Stimulated activated CD4-positive, alpha-beta T cell treated with anti-CD3 and anti-CD28 coated beads, Interleukin-1b, Interleukin-23, amount 100 ng/mL, for 4 hours (primary cell): Measurements from ENCODE around the gene C2orf72.
"Not testable (repeated sequence)": the region's sequence is repeated elsewhere in the genome, so short reads cannot be mapped to it uniquely, and the experiment has no call there.

Experiments
- DNase-seq, 2 donors: peaks; one replicate each; pipeline ENCODE4 v3.0.0-alpha.2; 2020; ENCODE audit warnings: low read depth in 2 of 2

The C2orf72 gene

DNA sequence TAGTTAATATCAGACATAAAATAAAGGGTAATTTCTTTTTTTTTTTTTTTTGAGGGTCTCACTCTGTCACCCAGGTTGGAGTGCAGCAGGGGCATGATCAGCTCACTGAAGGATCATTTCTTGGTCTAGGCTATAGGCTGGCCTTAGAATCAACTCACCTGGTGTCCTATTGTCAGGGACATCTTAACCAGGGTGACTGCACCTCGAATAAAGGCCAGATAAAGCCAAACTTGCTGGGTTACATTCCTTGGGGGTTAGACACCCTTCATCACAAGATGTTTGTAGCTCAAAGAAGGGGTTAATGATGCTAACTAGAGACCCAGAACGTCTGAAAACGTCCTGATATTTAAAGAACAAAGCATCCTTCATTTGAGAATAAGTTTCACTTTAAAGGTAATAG, 23.5 kb upstream of the C2orf72 start:
- no peak for DNase-seq

DNA sequence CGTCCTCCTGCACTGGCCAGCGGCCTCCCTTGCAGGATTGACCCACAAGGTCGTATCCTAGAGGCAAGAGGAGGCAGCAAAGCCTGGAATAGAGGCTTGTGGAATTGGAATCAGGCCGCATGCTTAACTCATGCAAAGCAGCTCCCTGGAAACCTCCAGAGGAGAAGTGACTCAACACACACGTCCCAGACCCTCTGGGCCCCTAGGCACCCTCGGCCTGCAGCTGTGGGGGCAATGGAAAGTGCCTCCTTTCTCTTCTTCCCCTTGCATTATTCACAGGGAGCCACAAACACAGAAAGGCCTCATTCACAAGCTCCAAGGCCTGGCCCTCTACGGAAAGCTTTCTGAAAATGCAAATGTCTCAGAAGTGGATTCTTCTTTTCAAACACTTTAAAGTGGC, 21.8 kb upstream of the C2orf72 start:
- no peak for DNase-seq

DNA sequence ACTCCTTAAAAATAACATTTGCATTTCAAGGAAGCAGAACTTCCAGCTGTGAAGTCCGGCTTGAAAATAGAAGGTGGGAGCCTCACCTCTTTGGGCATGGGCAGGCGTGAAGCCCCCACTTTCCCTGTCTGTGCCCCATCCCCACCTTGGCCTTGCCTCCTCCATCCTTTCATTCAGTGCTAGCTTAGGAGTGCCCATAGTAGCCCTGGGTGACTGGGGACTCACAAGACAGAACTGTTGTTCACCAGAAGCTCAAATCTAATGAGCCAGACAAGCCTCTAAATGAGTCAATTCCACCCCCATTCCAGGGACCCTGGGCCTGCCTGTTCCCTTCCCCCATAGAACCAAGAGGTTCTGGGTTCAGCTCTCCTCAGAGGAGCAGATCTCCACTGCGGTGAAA, 21.4 kb upstream of the C2orf72 start:
- no peak for DNase-seq

DNA sequence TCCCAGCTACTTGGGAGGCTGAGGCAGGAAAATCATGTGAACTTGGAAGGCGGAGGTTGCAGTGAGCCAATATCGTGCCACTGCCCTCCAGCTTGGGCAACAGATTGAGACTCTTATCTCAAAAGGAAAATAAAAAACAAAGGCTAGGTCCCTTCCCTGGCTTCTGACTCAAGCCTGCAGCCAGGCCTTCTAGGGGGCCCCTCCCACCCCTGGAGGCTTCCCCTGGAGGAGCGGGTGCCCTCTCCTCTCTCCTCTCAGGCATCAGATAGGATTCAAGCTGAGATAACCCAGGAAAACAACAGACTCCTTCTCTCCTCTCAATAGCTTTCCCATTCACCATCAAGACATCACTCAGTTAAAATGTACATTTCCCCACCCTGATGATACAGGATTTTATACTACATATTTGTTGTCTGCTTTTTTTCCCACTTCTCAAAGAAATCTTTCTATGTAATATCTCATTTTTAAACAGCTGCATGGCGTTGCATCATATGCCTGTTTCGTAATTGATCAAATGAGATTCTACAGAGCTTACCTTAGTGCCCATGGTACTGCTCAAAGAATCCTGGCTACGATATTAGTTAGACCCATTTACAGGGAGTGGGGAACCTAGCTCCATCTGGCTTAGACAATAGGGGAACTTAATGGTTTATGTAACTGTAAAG, 20.6 kb upstream of the C2orf72 start:
- no peak for DNase-seq

- no peak for DNase-seq
Observed at GRCh38 chr2:231017231-231017598, 20.1 kb upstream of the C2orf72 start.

- no peak for DNase-seq
Observed at GRCh38 chr2:231018184-231018583, 19.1 kb upstream of the C2orf72 start.

DNA sequence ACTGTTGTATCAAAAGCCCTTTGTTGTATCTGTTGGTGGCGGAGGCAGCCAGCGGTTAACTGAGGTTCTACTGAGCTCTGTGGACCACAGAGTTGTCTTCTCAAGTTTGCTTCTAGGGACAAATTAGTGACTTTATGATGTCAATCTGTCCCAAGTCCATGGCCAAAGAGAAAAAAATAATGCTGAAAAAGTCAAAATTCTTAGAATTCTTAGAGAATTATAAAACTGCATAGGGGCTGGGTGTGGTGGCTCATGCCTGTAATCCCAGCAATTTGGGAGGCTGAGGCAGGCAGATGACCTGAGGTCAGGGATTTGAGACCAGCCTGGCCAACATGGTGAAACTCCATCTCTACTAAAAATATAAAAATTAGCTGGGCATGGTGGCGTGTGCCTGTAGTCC, 12.3 kb upstream of the C2orf72 start:
- not testable (repeated sequence) for DNase-seq

- no peak for DNase-seq
Observed at GRCh38 chr2:231028889-231029288, 8.4 kb upstream of the C2orf72 start.

DNA sequence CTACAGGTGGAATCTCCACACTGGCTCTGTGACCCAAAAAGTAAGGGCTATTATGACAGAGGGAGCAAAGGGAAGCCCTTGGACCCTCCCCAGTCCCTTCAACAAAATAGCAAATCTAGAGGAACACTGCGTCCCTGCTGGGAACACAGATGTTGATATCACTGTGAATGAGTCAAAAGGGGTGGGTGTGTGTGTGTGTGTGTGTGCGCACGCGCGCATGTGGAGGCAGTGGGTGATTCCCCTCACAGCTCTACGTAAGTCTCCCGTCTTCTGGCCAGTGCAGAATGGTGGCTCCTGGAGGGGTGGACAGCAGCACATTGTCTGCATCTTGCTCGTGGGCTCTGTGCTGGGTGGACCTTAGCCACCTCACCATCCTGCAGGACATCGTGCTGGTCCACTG, 7.8 kb upstream of the C2orf72 start:
- DNase-seq: no peak

DNA sequence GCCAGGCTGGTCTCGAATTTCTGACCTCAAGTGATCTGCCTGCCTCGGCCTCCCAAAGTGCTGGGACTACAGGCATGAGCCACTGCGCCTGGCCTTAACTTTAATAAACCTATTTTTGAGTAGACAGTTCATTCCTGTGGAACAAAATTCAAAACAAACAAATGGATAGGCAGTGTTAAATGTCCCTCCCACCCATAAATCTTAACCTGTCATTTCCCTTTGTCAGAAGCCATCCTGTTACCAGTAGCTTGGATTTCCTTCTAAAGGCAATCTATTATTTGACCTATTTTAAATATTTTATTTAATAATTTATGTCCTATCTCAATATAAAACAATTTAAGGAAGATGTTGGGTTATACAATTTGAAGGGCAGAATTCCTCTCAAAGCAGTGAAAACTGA, 6.6 kb upstream of the C2orf72 start:
- no peak for DNase-seq

DNA sequence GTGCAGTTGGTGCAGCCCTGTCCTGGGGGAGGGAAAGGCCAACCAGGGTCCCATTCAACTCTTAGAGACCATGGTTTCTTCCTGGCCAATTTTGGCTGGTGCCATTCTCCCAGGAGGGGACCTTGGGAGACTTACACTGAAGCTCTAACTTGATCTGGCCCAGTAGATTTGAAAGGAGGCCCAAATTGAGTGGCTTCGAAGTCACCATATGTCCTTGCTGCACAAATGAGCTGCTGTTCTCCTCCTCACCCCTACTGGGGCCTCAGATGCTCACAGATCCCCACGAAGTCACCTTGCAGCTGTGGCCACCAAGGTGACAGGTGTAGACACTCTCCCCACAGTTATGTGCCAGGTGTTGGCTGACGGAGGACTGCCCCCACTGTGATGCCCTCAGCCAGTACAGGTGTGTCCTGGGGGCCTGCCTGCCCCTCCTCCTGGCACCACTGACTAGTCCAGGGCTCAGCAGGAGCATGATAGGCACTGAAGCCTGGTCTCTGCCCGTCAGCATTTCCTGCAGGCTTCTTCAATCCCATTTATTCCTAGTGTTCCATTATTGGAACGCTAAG, 4.7 kb upstream of the C2orf72 start:
- DNase-seq: no peak

DNA sequence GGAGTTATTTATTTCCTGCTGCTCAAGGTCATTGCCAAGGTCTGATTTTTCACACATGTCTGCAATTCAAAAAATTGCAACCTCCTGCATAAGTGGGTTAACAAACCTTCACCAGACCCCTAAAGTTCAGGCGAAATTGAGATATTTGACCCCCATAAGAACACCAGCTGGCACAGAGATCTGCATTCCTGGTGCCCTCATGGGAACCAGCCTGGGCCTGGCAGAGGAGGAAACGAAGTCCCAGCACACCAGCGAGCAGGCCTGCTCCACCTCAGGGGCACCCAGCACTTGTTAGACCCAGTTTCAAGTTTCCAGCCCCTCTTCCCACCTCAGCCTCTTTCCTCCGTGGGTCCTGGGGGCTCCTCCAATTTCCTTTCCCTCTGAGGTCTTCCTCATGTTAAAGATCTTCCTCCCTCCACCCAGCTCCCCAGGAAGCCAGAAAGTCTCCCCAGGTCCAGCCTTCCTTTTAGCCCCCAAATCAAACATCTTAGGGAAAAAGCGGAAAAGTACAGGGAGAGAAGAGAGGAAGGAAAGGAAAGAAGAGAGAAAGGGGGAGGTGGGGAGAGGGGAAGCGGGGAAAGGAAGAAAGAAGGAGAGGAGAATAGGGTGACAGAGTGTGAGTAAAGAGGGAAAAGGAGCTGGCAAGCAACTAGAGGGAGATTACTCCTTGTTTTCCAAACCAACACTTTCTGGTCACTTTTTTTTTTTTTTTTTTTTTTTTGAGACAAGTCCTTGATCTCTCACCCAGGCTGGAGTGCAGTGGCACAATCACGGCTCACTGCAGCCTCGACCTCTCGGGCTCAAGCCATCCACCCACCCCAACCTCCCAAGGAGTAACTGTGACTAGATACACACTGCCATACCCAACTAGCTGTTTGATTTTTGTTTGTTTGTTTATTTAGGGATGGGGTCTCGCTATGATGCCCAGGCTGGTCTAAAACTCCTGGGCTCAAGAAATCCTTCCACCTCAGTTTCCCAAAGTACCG, 3.9 kb upstream of the C2orf72 start:
- no peak for DNase-seq

DNA sequence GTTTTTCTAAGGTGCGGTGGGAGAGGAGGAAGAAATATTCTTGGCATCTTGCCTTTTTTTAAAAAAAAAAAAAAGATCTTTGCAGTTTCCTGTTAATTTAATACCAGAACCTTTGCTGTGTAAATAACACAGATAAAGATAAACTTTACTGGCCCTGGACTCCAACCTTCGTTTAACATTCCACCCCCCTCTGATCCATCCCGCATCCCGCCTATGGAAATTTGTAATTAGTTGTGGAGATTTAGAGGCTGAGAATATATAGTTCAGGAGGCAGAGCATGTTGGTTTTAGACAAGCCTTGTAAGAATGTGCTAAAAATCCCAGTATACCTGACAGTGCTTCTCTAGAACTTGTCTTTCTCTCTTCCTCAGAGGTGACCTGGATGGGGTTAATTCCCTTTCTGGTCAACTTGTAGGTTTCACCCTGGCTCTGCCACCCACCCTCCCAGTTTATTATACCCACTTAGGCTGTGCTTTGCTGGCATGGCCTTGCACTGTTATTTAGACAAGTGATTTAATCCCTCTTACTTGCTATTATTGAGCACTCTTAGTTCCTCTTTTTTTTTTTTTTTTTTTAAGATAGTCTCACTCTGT, 2.9 kb upstream of the C2orf72 start:
- no peak for DNase-seq

DNA sequence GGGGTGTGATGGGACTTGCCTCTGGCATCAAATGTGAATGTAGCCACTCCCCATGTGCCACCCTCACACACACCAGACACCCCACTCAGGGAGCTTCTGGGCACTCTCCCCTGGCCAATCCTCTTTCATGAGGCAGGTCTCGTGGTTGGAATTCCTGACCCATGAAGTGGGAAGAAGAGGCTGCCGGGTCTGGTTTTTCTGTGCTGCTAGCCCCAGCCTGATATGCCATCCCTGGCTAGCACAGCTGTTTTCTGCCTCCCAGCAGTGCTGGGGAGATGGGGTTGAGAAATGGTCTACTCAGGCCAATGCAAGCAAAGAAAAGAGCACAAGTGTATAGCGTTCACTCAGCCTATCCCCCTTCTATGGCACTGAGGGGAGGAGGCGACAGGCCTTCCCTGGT, 1.2 kb upstream of the C2orf72 start:
- no peak for DNase-seq

DNA sequence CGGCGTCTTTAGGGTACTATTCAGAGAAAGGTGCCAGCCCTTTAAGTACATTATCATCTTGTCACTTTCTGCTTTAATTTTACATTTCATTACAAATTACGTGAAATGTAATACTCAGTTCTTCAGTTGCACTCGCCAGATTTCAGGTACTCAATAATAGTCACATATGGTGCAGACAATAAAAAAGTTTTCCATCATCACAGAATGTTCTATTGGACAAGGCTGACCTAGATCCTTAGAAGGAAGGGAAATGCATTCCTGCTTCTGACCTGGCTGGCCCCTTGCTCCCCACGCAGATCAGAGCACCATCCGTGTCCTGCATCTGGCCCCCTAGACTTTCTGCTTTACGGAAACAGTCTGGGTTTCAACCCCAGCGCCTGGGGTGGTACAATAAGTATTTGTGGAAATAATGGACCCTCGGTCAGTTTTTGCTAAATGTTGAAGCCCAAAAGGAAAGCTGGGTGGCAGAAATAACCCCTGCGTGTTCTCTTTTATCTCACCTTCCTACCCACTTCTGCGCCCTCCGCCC, 681 bp upstream of the C2orf72 start:
- DNase-seq: no peak

- DNase-seq: no peak
Observed at GRCh38 chr2:231037731-231038482, 584 bp downstream of the C2orf72 start.

GRCh38 chr2:231038483-231039293, 1.4 kb downstream of the C2orf72 start:
- DNase-seq: no peak

DNA sequence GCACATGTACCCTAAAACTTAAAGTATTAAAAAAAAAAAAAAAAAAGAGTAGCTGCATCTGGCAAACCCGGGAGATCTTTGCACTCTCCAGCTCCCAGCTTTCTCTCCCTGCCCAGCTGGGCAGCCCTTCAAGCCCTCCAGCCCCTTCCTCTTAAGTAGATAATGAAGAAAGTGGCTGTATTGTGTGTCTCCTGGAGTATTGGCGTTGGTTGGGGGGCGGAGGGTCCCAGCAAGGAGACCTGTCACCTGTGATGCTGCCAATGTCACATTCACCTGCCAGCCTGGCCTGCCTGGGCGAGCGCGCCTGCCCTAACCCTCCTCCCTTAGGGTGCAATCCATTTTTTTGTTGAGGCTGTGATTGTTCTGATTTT, 2.0 kb downstream of the C2orf72 start:
- DNase-seq: no peak

DNA sequence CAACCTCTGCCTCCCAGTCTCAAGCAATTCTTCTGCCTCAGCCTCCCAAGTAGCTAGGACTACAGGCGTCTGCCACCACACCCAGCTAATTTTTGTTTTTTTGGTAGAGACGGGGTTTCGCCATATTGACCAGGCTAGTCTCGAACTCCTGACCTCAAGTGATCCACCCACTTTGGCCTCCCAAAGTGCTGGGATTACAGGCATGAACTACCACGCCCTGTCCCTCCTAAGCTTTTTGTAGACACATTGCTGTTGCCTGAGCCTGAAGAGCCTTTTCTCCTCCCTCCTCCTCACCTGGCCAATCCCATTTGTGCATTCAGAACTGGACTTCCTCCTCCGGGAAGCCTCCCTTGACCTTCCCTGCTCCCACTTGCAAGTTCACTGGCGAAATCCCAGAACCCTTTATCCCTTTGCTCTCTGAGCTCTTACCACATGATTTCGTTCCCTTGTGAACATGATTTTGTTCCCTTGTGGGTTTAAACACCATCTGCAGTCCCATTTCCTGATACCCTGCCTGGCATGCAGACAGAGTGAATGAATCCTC, 2.6 kb downstream of the C2orf72 start:
- no peak for DNase-seq

DNA sequence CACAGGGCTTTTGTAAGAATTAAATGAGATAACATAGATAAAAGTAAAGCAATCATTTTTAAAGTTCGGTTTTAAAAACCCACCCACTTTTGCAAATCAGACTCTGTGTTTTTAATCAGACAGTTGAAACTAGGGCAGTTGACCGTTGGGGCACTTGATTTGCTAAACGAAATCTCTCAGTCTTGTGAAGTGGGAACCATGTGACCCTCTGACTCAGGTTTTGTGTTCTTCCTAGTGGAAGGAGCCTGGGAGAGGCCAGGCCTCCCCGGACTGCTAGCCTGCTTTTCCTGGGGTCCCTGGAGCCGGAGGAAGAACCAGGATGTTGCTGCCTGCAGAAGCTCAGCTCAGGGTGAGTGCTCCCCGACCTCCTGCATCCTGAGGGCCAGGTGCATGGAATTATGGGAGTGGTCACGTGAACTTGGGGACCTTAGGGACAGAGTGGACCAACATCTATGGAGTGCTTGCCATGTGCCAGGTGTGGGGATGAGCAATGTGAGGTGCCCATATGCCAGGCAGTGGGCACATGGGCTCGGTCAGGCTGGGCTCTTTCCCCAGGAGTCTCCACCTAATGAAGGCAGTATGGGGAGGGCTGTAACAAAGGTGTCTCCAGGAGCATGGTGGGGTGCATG, 3.9 kb downstream of the C2orf72 start:
- no peak for DNase-seq
